Lower lobe of right lung (tissue), 2 donors: ENCODE data around the gene TC2N. TPM values are rescaled to one million over a fixed set of nuclear protein-coding genes. Genes with fewer than 3 reads are reported as not detected.

Experiments used
- ATAC-seq, 2 donors: fragments of 200-7000 bp; cut with Tn5 transposase; one replicate each; pipeline ENCODE4 v1.9.1; 2020 to 2022; ENCODE audit warnings: mild to moderate bottlenecking in 2 of 2, moderate library complexity in 2 of 2
- DNase-seq: peaks from one replicate; pipeline ENCODE4 v3.0.0-alpha.2; 2020
- H3K27ac ChIP-seq: fragments of 200-600 bp; one replicate; pipeline ENCODE4 v1.8.0; 2022
- H3K27me3 ChIP-seq: fragments of 200-600 bp; one replicate; pipeline ENCODE4 v1.8.0; 2022; ENCODE audit warnings: low read depth
- H3K36me3 ChIP-seq: fragments of 200-600 bp; one replicate; pipeline ENCODE4 v1.8.0; 2022; ENCODE audit warnings: mild to moderate bottlenecking
- H3K4me1 ChIP-seq: fragments of 200-600 bp; one replicate; pipeline ENCODE4 v1.8.0; 2022
- H3K4me3 ChIP-seq: fragments of 200-600 bp; one replicate; pipeline ENCODE4 v1.8.0; 2022; ENCODE audit warnings: mild to moderate bottlenecking
- H3K9me3 ChIP-seq: fragments of 200-600 bp; one replicate; pipeline ENCODE4 v1.8.0; 2022
- CTCF ChIP-seq: fragments of 200-600 bp; IDR thresholded peaks from one replicate; pipeline ENCODE4 v1.8.0; 2022; ENCODE audit warnings: antibody characterized with exemption, mild to moderate bottlenecking
- intact Hi-C: fragments of 100-400 bp; cut with DNase I; formaldehyde crosslinking; loops from one replicate; pipeline ENCODE4 v1.11.0; 2022
- total RNA-seq: library from RNA; stranded (reverse); fragmentation: NEBNext Ultra II Directional; extraction: Animal tissue kit (Norgen Biotek cat#: 25700); gene quantifications from one replicate; pipeline ENCODE4 v1.2.1, GENCODE V29; 2021
- donor health status: DM: no; HTN: yes; CAD: no; lungs with severe emphysema.

Gene TC2N
- total RNA-seq, 1 donor from 2014 or later: 53.1 TPM

- intact Hi-C loops: no loop called here
- peak overlapping the region; percentile 31 for H3K27ac ChIP-seq
- TF ChIP-seq CTCF: no peak
- peaks cover 11% of the 10 kb centered on the region for H3K4me1 ChIP-seq
- peak in 1 of 2 donors; percentile 60 for ATAC-seq
- no peaks in the 10 kb centered on the region for H3K27me3 ChIP-seq
- H3K36me3 ChIP-seq: no peaks in the 10 kb centered on the region
- no peak for DNase-seq
- H3K4me3 ChIP-seq: peak overlapping the region; percentile 9
- H3K9me3 ChIP-seq: peaks cover 5% of the 10 kb centered on the region
Observed at GRCh38 chr14:91831337-91831736, 36.0 kb downstream of the TC2N start.

- peaks cover 5% of the 10 kb centered on the region for H3K9me3 ChIP-seq
- H3K27ac ChIP-seq: peak overlapping the region; percentile 31
- intact Hi-C loops: no loop called here
- H3K4me1 ChIP-seq: peaks cover 11% of the 10 kb centered on the region
- peak; percentile 58 for DNase-seq
- ATAC-seq: peak; percentile 87 to 92
- H3K36me3 ChIP-seq: no peaks in the 10 kb centered on the region
- no peak for TF ChIP-seq CTCF
- H3K4me3 ChIP-seq: peak overlapping the region; percentile 9
- no peaks in the 10 kb centered on the region for H3K27me3 ChIP-seq
Observed at GRCh38 chr14:91830777-91831176, 36.6 kb downstream of the TC2N start.

GRCh38 chr14:91829511-91829910 is 37.8 kb downstream of the TC2N start:
- ATAC-seq: no peak
- intact Hi-C loops: no loop called here
- no peak for DNase-seq
- Histone ChIP-seq H3K9me3 (peaks cover 5% of the 10 kb centered on the region), H3K36me3 (no peaks in the 10 kb centered on the region), H3K27me3 (no peaks in the 10 kb centered on the region), H3K27ac (no peak overlapping the region), H3K4me1 (peaks cover 11% of the 10 kb centered on the region), H3K4me3 (no peak overlapping the region)
- TF ChIP-seq CTCF: no peak

GRCh38 chr14:91827746-91828145 is 39.6 kb downstream of the TC2N start:
- H3K36me3 ChIP-seq: no peaks in the 10 kb centered on the region
- no peak for TF ChIP-seq CTCF
- H3K9me3 ChIP-seq: peaks cover 5% of the 10 kb centered on the region
- H3K4me1 ChIP-seq: peaks cover 5% of the 10 kb centered on the region
- H3K27ac ChIP-seq: no peak overlapping the region
- no peak for DNase-seq
- intact Hi-C loops: no loop called here
- no peaks in the 10 kb centered on the region for H3K27me3 ChIP-seq
- no peak for ATAC-seq
- H3K4me3 ChIP-seq: no peak overlapping the region

- peaks cover 7% of the 10 kb centered on the region for H3K9me3 ChIP-seq
- no peak overlapping the region for H3K4me3 ChIP-seq
- no peak for TF ChIP-seq CTCF
- H3K4me1 ChIP-seq: no peaks in the 10 kb centered on the region
- H3K27me3 ChIP-seq: no peaks in the 10 kb centered on the region
- H3K36me3 ChIP-seq: no peaks in the 10 kb centered on the region
- ATAC-seq: no peak
- DNase-seq: no peak
- intact Hi-C loops: no loop called here
- no peak overlapping the region for H3K27ac ChIP-seq
Observed at GRCh38 chr14:91817566-91818325, 49.6 kb downstream of the TC2N start.
